Non-pigmented ciliary epithelial cell (primary cell): ENCODE measurements around the gene NEDD4L.
"Not testable (repeated sequence)": the region's sequence is repeated elsewhere in the genome, so short reads cannot be mapped to it uniquely, and the experiment has no call there.

Experiments used
- DNase-seq: peaks from one replicate; pipeline ENCODE4 v3.0.0-alpha.2; 2010; ENCODE audit warnings: low read depth

The NEDD4L gene

DNA sequence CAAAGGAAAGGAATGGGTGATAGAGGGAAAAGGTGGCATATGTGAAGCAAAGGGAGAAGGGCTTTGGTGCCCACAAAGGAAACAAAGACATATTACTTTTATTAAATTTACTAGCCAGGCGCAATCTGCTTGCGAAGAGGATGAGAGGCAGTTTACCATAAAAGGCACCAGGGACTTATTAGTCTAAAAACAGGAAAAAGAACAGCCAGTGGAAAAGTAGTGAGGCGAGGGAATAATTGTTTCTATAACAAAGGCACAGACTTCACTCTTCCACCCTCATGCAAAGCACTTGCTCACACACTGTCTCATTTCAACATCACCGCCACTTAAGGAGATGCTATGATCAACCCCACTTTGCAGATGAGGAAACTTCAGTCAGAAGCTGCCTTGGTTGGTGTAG, 374.3 kb downstream of the NEDD4L start:
- no peak for DNase-seq

DNA sequence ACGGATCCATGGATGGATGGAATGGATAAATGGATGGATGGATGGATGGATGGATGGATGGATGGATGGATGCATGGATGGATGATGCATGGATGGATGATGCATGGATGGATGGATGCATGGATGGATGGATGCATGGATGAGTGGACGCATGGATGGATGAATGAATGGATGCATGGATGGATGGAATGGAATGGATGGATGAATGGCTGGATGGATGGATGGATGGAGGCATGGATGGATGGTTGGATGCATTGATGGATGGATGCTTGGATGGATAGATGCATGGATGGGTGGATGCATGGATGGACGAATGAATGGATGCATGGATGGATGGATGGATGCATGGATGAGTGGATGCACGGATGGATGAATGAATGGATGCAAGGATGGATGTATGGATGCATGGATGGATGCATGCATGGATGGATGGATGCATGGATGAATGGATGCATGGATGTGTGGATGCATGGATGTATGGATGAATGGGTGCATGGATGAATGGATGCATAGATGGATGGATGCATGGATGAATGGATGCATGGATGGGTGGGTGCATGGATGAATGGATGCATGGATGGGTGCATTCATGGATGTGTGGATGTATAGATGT, 375.7 kb downstream of the NEDD4L start:
- DNase-seq, result no peak

DNA sequence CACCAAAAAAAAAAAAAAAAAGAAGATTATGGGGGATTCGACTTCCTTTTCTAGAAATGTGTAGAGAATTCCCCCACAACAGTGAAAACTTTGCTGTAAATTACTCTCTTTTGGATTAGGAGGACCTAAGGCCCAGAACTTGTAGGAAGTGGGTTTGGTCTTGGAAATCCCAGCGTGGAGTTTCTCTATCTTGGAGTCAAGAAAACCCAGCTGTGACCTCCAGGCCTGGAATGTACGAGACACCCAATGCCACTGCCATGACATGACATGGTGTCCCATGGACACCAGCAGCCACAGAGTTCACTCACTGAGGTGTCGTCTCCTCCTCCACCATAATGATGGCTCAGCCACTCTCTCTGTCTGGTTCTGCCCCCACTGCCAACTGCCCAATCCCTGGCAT, 382.6 kb downstream of the NEDD4L start:
- DNase-seq, result no peak

DNA sequence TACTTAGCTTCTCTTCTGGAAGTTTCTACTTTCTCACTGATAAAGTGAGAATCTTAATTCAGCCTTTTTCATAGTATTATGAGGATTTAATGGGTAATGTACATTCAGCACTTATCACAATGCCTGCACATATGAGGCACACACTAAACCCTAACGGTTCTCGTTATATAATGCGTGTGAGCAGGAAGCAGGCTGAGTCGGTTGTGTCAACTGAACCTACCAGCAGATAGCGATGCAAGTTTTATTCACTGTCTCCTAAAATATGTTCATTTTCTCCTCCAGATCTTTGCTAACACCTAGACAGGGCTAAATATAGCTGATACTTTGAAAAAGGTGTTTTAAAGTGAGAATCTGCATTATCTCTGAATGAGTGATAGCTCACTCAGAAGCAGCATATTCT, 383.3 kb downstream of the NEDD4L start:
- DNase-seq, result no peak

DNA sequence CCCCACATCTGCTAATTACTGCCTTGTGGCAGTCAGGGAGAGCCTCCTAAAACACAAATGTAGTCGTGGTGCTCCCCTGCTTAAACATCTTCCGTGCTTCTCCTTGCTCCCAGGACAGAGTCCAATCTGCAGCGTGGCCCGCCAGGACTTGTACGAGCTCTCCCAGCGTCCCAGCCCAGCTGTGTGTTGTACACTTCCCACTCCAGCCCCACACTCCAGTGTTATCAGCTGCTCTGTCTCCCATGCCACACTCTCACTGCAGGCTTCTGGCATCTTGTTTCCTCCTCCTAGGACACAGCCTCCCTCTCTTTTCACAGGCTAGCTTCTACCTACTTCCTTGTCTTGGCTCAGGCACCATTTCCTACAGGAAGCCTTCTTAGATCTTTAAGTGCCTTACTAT, 385.4 kb downstream of the NEDD4L start:
- no peak for DNase-seq

DNA sequence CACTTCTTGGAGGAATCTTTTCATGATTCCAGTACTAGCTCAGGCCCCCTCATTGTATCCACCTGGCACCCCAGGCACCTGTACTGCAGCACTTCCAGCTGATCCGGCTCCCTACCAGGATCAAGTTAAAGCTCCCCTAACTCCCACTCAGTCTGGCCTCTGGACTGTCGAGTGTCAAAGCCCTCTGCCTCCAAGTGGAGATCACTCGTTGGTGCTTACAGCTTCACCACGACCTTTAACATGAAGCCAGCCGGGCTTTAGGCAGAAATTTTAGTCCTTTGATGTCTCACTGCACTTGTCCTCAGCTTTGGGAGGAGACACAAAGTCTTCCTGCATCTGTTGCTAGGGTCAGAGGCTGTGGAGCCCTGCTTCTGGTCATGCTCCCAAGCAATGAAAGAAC, 387.2 kb downstream of the NEDD4L start:
- no peak for DNase-seq

DNA sequence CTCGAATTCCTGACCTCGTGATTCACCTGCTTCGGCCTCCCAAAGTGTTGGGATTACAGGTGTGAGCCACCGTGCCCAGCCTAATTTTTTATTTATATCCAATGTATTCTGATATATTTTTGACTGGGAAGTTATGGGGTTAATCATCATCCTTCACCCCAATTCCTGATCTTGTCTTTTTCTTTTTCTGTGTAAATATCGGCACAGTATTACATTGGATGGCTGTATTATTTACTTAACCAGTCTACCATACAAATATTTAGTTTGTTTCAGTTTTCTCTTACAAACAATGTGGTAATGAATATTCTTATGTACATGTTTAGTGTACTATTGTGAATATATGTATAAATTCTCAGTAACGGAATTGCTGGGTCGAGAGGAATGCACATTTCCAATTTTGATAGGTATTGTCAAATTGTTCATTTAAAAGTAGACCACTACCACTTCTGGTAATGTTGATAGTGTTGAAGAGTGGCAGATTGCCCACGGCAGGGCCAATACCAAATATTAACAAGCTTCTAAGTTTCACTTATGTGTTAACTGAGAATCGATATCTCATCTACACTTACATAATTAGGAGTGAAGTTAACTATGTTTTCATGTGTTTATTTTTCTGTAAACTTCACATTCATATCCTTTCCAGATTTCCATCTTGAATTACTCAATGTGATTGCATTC, 388.2 kb downstream of the NEDD4L start:
- no peak for DNase-seq

DNA sequence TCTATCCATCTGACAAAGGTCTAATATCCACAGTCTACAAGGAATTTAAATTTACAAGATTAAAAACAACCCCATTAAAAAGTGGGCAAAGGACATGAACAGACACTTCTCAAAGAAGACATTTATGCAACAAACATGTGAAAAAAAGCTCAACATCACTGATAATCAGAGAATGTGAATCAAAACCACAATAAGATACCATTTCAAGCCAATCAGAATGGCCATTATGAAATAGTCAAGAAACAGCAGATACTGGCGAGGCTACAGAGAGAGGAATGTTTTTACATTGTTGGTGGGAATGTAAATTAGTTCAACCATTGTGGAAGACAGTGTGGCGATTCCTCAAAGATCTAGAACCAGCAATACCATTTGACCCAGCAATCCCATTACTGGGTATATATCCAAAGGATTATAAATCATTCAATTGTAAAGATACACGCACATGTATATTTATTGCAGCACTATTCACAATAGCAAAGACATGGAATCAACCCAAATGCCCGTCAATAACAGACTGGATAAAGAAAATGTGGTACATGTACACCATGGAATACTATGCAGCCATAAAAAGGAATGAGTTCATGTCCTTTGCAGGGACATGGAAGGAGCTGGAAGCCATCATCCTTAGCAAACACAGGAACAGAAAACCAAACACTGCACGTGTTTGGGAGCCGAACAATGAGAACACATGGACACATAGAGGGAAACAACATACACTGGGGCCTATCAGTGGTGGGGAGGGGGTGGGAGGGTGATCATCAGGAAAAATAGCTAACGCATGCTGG, 391.4 kb downstream of the NEDD4L start:
- DNase-seq, result not testable (repeated sequence)

DNA sequence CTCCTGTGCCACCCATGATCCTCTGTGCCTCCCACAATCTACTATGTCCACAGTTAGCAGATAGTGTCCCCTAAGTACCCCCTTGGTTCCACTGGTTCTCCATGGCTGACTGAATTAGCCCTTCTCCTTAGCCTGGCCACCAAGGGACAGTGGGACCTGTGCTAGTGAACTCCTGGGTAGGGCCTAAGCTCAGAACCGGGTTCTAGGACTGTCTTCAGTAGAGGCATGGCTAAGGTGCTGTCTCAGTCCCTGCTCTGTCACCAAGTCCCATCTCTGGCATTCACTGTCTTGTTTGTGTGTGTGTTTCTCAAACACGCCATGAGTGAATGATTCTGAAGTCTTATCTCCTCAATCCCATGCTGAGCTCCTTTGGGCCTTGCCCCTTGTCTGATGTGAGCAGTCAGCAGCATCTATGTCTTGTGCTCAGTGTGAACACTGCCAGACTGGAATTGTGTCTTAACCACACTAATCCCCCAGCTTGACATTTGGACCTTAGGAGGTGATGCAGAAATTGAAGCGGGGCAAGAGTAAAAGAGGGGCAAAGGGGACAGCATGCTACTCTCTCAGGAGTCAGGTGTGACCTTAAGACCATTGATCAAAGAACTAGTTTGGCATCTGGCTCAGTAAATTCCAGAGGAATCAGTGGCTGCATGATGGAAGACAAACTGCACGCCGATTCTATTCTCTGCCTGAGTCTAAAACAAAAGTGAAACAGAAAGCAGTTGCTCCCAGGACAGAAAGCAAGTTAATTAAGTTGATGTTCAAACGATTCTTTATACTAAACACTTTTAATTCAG, 394.3 kb downstream of the NEDD4L start:
- DNase-seq, result no peak

DNA sequence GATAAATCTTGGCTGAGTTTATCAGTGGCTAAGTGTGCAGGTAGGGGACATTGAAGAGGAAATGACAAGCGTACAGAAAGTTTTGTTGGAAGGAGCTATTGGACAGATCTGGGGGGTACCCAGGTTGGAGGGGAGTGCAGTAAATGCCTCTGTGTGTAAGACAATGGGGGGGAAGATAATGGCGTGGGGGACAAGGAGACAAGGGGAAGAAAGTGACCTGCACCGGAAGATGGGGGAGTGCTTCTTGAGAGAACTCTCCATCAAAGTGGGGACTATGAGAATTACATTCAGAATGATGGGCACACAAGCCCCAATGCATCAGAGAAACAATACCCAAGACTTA, 394.9 kb downstream of the NEDD4L start:
- DNase-seq, result no peak

DNA sequence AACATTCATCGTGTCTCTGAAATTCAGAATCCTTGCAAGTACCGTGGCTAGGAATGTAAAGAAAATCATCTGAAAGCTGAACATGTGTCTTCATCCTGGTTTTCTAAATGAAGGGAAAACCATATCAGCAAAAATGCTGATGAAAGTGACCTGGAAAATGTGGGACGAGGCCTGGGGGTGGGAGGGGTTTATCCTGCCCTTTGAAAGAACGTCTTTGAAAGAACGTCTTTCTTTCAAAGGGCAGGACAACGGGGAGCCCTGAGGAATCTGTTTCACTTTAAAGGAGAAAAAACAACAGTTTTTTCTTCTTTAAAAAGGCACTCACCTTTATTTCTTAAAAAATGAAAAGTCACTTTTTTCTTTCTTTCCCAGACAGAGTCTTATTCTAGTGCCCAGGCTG, 399.6 kb downstream of the NEDD4L start:
- DNase-seq, result no peak

DNA sequence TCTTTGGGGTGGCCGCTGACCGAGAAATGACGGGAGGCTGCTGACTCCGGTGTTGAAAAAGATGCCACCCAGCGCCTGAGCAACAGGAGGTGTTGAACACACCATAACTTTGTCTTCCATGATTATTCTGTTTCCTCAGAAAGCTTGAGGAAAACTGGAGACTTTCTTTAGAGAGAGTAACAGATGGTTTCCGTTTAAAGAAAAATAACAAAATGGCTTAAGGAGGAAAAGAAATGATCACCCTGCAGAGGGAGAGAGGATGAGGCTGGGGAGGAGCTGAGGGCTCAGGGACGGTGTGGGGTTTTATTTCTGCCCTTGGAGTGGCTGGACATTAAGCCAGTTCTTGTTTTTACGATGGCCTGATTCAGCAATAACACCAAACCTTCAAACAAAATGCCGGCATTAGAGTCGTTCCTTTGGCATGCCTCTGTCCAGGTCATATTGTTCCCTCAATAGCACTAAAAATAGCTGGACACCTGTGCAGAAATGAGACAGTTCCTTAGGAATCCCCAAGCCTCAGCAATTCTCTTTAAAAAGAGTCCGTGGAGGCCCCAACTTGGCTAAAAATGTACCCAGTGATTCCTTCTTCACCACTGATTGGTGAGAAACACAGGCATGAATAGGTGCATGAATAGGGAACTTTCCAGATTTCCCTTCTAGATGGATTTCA, 402.5 kb downstream of the NEDD4L start:
- DNase-seq, result no peak

DNA sequence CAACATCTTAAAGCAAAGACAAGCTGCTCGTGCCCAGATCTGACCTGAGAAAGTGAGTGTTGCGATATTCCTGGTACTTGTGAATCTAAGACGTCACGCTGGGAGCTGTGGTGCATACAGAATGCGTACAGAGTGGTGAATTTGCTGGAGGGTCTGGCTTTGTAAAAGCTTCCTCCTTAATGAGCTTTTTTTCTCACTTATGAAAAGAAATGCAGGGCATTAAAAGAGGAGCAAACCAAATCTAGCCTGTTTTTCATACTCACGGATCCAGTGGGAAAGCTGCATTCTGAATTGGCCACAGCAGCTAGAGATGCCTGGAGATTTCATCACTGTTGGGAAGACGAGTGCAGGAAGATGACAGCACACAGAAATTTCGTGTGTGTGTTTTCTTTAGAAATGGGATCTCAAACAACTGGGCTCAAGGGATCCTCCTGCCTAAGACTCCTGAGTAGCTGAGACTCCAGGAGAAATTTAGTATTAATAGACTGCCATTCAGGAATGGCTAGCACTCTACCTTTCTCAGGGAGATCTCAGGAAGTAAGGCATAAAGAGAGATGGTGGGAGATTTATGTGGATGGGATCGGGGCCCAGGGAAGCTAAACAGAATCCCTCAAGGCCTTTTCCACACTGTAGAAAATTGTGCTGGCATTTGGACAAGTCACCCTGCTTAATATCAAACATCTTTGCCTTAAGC, 403.5 kb downstream of the NEDD4L start:
- DNase-seq, result no peak

DNA sequence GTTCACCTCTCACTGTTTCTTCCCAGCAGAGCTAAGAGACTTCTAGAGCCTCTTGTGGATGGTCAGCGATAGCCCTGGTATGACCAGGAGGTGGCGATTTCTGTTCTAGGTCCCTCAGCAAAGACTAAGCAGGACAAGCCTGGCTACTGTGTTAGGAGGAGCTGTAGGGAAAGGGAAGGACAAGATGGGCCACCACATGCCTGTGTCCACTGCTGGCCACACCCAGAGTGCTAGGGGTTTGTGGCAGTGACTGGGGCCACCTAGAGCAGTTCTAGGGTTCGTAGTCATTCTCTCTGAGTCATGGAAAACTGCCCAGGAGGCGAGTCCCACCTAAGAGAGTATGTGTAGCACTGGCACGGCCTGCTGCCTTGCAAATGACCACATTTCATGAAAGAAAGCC, 405.4 kb downstream of the NEDD4L start:
- no peak for DNase-seq
